Esophagus squamous epithelium (tissue), 4 donors: ENCODE data around the gene RFPL4AL1.

Experiments
- POLR2A ChIP-seq, 4 donors: fragments of 450-650 bp; IDR thresholded peaks; one replicate each; pipeline ENCODE4 v1.6.1; 2017; ENCODE audit warnings: antibody characterized with exemption in 4 of 4, mild to moderate bottlenecking in 4 of 4, moderate library complexity in 3 of 4
- TF ChIP-seq, protein P1 (sequence below), 6 experiments: fragments of 450-650 bp in 4 of 6; fragments of 200-600 bp in 2 of 6; sonication (generic) in 2 of 6; IDR thresholded peaks; one replicate each; pipeline ENCODE4 v1.5.1; 2016 to 2019; ENCODE audit warnings: antibody characterized with exemption in 6 of 6, mild to moderate bottlenecking in 4 of 6, moderate library complexity in 4 of 6

DNA sequence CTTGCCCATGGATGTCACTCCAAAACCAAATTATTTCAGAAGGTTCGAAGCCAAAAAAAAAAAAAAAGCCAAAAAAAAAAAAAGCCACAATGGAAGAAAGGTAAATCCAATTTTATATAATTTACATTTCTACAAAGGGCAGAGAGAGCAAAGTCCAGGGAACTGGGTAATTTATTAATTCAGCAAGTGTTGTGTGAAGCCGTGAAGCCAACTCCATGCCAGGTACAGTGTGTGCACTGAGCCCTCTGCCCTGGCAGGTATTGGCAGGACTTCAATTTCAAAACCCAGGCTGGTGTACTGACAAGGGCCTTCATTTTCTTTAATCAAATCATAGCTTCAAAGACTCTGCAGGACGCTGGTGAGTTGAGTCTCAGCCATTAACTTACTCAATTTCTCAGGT, 15.5 kb upstream of the RFPL4AL1 start:
- no peak for TF ChIP-seq POLR2A (IDR thresholded peaks at IDR 0.05)
- TF ChIP-seq, protein P1, sequence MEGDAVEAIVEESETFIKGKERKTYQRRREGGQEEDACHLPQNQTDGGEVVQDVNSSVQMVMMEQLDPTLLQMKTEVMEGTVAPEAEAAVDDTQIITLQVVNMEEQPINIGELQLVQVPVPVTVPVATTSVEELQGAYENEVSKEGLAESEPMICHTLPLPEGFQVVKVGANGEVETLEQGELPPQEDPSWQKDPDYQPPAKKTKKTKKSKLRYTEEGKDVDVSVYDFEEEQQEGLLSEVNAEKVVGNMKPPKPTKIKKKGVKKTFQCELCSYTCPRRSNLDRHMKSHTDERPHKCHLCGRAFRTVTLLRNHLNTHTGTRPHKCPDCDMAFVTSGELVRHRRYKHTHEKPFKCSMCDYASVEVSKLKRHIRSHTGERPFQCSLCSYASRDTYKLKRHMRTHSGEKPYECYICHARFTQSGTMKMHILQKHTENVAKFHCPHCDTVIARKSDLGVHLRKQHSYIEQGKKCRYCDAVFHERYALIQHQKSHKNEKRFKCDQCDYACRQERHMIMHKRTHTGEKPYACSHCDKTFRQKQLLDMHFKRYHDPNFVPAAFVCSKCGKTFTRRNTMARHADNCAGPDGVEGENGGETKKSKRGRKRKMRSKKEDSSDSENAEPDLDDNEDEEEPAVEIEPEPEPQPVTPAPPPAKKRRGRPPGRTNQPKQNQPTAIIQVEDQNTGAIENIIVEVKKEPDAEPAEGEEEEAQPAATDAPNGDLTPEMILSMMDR (IDR thresholded peaks at IDR 0.05): no peak
